Esophagus muscularis mucosa (tissue), 4 donors: ENCODE results near the gene RNLS. TPM values are rescaled to one million over a fixed set of nuclear protein-coding genes. Genes with fewer than 3 reads are reported as not detected.

Experiments used
- DNase-seq: peaks from one replicate; pipeline ENCODE4 v3.0.0-alpha.2; 2017; ENCODE audit errors: extremely low spot score
- H3K27ac ChIP-seq, 4 donors: fragments of 200-600 bp; sonication (generic); replicated peaks in 1 of 4; 1 replicate in 3 of 4; 2 replicates in 1 of 4; pipeline ENCODE4 v1.5.1; 2016 to 2019; ENCODE audit warnings: mild to moderate bottlenecking in 1 of 4
- H3K27me3 ChIP-seq, 4 donors: fragments of 200-600 bp; sonication (generic); one replicate each; pipeline versions ENCODE4 v1.5.1 to v1.6.0; 2016 to 2019
- H3K36me3 ChIP-seq, 4 donors: fragments of 200-600 bp; sonication (generic); one replicate each; pipeline ENCODE4 v1.5.1; 2016 to 2019
- H3K4me1 ChIP-seq, 4 donors: fragments of 200-600 bp; sonication (generic); one replicate each; pipeline ENCODE4 v1.5.1; 2016 to 2019
- H3K4me3 ChIP-seq, 4 donors: fragments of 200-600 bp; sonication (generic); 1 replicate in 2 of 4; 2 replicates in 2 of 4; pipeline ENCODE4 v1.5.1; 2016 to 2019; ENCODE audit warnings: mild to moderate bottlenecking in 4 of 4, moderate library complexity in 1 of 4
- H3K9me3 ChIP-seq, 4 donors: fragments of 200-600 bp; sonication (generic); 1 replicate in 3 of 4; 2 replicates in 1 of 4; pipeline ENCODE4 v1.5.1; 2016 to 2019
- CTCF ChIP-seq, 3 experiments: fragments of 200-600 bp in 2 of 3; fragments of 450-650 bp in 1 of 3; sonication (generic) in 2 of 3; IDR thresholded peaks; one replicate each; pipeline ENCODE4 v1.5.1; 2017 to 2019; ENCODE audit warnings: antibody characterized with exemption in 3 of 3, mild to moderate bottlenecking in 2 of 3, moderate library complexity in 1 of 3
- EP300 ChIP-seq: sonication (generic); formaldehyde crosslinking; IDR thresholded peaks from one replicate; pipeline ENCODE4 v1.6.1; 2017; ENCODE audit warnings: antibody characterized with exemption
- POLR2A ChIP-seq: fragments of 450-650 bp; IDR thresholded peaks from one replicate; pipeline ENCODE4 v1.6.1; 2017; ENCODE audit warnings: antibody characterized with exemption, moderate library complexity, mild to moderate bottlenecking, low read depth
- POLR2AphosphoS5 ChIP-seq, 2 donors: sonication (generic); formaldehyde crosslinking; IDR thresholded peaks; one replicate each; pipeline ENCODE4 v1.6.1; 2017; ENCODE audit warnings: antibody characterized with exemption in 2 of 2
- WGBS: methylation state at CpG from one replicate; pipeline ENCODE4 v1.1.5; 2018; 5-methylcytosine and 5-hydroxymethylcytosine counted together
- intact Hi-C: fragments of 100-400 bp; cut with DNase I; formaldehyde crosslinking; loops from one replicate; pipeline ENCODE4 v1.15.1; 2023
- total RNA-seq, 4 donors: library from RNA; depleted of rRNA; stranded (reverse); fragments of >200 nt; gene quantifications; one replicate each; pipeline versions ENCODE4 v1.1.0 to v1.2.1, GENCODE V29; 2016

RNLS gene
- total RNA-seq, 4 donors from 2014 or later, result 6.7 to 12.9 (median 10.9) TPM

GRCh38 chr10:88322324-88323063 is 260.6 kb downstream of the RNLS start:
- H3K27ac ChIP-seq, result no peak overlapping the region
- H3K4me3 ChIP-seq, result no peak overlapping the region
- intact Hi-C loops, result no loop called here
- H3K36me3 ChIP-seq, result no peaks in the 10 kb centered on the region
- WGBS, result 93% methylated on average over 3 of the region's 3 CpGs
- H3K27me3 ChIP-seq, result no peaks in the 10 kb centered on the region
- no peak for DNase-seq
- H3K4me1 ChIP-seq, result no peaks in the 10 kb centered on the region
- peaks cover 0 to 29% (median 18%) of the 10 kb centered on the region in 4 donors for H3K9me3 ChIP-seq
- TF ChIP-seq POLR2AphosphoS5 (IDR thresholded peaks at IDR 0.05) (no peak), EP300 (no peak), POLR2A (no peak), CTCF (IDR thresholded peaks at IDR 0.05) (no peak)

- 100% methylated on average over 1 of the region's 1 CpG for WGBS
- DNase-seq, result no peak
- intact Hi-C loops, result no loop called here
- Histone ChIP-seq H3K27me3 (no peaks in the 10 kb centered on the region), H3K4me1 (no peaks in the 10 kb centered on the region), H3K9me3 (peaks cover 0 to 29% (median 18%) of the 10 kb centered on the region in 4 donors), H3K27ac (no peak overlapping the region), H3K4me3 (no peak overlapping the region), H3K36me3 (no peaks in the 10 kb centered on the region)
- TF ChIP-seq EP300, result no peak
- TF ChIP-seq POLR2AphosphoS5 (IDR thresholded peaks at IDR 0.05), result no peak
- no peak for TF ChIP-seq POLR2A
- no peak for TF ChIP-seq CTCF (IDR thresholded peaks at IDR 0.05)
Observed at GRCh38 chr10:88319960-88320517, 263.1 kb downstream of the RNLS start.

GRCh38 chr10:88318803-88319202 is 264.3 kb downstream of the RNLS start:
- H3K27me3 ChIP-seq, result no peaks in the 10 kb centered on the region
- no peak overlapping the region for H3K27ac ChIP-seq
- H3K4me3 ChIP-seq, result no peak overlapping the region
- 100% methylated on average over 2 of the region's 2 CpGs for WGBS
- TF ChIP-seq POLR2A (no peak), POLR2AphosphoS5 (IDR thresholded peaks at IDR 0.05) (no peak), CTCF (IDR thresholded peaks at IDR 0.05) (no peak), EP300 (no peak)
- intact Hi-C loops, result no loop called here
- peaks cover 0 to 29% (median 18%) of the 10 kb centered on the region in 4 donors for H3K9me3 ChIP-seq
- no peaks in the 10 kb centered on the region for H3K36me3 ChIP-seq
- DNase-seq, result no peak
- H3K4me1 ChIP-seq, result no peaks in the 10 kb centered on the region

- Histone ChIP-seq H3K27ac (no peak overlapping the region), H3K9me3 (peaks cover 0 to 26% (median 18%) of the 10 kb centered on the region in 4 donors), H3K27me3 (no peaks in the 10 kb centered on the region), H3K4me1 (no peaks in the 10 kb centered on the region), H3K4me3 (no peak overlapping the region), H3K36me3 (no peaks in the 10 kb centered on the region)
- no peak for DNase-seq
- intact Hi-C loops, result no loop called here
- TF ChIP-seq CTCF (IDR thresholded peaks at IDR 0.05), result no peak
- no peak for TF ChIP-seq POLR2AphosphoS5 (IDR thresholded peaks at IDR 0.05)
- TF ChIP-seq POLR2A, result no peak
- TF ChIP-seq EP300, result no peak
Observed at GRCh38 chr10:88317099-88317498, 266.0 kb downstream of the RNLS start.
